Measurements from ENCODE around the gene RASSF7. TPM values are rescaled to one million over a fixed set of nuclear protein-coding genes. Genes with fewer than 3 reads are reported as not detected.

RASSF7 gene
- total RNA-seq, 2 experiments from 2014 or later = 15.1 to 18.0 TPM

DNA sequence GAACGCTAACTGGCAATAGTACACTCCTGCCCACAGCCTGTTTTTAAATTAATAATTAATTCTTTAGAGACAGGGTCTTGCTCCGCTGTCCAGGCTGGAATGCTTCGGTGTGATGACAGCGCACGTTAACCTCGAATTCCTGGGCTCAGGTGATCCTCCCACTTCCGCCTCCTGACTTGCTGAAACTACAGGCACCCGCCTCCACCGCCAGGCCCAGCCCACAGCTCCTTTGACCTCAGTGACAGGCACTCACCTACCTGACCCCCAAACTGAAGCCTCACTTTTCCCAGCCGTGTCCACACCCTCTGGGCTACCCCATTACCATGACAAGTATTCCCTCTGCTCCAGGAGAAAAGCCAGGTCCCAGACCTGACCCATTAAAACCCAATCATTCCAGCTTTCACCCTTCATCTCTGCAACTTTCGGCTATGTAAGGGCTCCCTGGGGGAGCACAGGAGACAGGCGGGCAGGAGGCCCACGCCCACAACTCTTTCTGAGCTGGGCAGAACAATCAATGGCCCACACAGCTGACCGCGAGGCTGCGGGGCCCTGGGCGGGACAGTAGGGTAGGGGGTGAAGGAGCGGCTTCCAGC is 962 bp upstream of the RASSF7 start:
- ChIA-PET POLR2A (interaction anchor here (0.9 to 1.1 kb wide), 2 partner anchors 16 to 42 kb away, joined by 4 to 5 read pairs; partner anchors contain the start of gene PHRF1), CTCF (ENCODE audit: unreplicated experiment) (no interaction called here)
- Histone ChIP-seq H4K20me1 (ENCODE audit: insufficient read depth, low read length) (no peaks in the 10 kb centered on the region), H3K36me3 (ENCODE audit: insufficient read depth, low read length) (no peaks in the 10 kb centered on the region), H2AFZ (ENCODE audit: low read length) (no peak overlapping the region; the same call in 1 of the 2 replicates), H3K79me2 (ENCODE audit: insufficient read depth, low read depth, low read length) (no peaks in the 10 kb centered on the region), H3K9me3 (ENCODE audit: low read length) (no peaks in the 10 kb centered on the region), H3K27ac (ENCODE audit: low read depth, low read length, poor library complexity, severe bottlenecking) (no peak overlapping the region), H3K9me2 (ENCODE audit: insufficient read depth, low read length) (no peaks in the 10 kb centered on the region), H3K4me3 (ENCODE audit: low read depth, low read length, poor library complexity, severe bottlenecking) (peak overlapping the region; percentile 73), H3K4me2 (ENCODE audit: low read length) (peak overlapping the region; percentile 77), H3K4me1 (ENCODE audit: insufficient read depth, low read length, poor library complexity, severe bottlenecking) (peaks cover 32% of the 10 kb centered on the region)
- TF ChIP-seq EZH2phosphoT487 (IDR thresholded peaks at IDR 0.05; ENCODE audit: borderline replicate concordance, low read depth, low read length) = no peak
- TF ChIP-seq, protein P1, sequence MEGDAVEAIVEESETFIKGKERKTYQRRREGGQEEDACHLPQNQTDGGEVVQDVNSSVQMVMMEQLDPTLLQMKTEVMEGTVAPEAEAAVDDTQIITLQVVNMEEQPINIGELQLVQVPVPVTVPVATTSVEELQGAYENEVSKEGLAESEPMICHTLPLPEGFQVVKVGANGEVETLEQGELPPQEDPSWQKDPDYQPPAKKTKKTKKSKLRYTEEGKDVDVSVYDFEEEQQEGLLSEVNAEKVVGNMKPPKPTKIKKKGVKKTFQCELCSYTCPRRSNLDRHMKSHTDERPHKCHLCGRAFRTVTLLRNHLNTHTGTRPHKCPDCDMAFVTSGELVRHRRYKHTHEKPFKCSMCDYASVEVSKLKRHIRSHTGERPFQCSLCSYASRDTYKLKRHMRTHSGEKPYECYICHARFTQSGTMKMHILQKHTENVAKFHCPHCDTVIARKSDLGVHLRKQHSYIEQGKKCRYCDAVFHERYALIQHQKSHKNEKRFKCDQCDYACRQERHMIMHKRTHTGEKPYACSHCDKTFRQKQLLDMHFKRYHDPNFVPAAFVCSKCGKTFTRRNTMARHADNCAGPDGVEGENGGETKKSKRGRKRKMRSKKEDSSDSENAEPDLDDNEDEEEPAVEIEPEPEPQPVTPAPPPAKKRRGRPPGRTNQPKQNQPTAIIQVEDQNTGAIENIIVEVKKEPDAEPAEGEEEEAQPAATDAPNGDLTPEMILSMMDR (conservative IDR thresholded peaks at IDR 0.05; ENCODE audit: low read length) = no peak
- BruUV-seq (replicated peaks) = no TSS peak
- no peak for DNase-seq (ENCODE audit: low spot score)
- intact Hi-C loops (cut with micrococcal nuclease; ENCODE audit: unreplicated experiment) = loop anchor here (5.0 kb wide), 1 partner anchor 162 kb away; no protein-coding TSS in a partner anchor

DNA sequence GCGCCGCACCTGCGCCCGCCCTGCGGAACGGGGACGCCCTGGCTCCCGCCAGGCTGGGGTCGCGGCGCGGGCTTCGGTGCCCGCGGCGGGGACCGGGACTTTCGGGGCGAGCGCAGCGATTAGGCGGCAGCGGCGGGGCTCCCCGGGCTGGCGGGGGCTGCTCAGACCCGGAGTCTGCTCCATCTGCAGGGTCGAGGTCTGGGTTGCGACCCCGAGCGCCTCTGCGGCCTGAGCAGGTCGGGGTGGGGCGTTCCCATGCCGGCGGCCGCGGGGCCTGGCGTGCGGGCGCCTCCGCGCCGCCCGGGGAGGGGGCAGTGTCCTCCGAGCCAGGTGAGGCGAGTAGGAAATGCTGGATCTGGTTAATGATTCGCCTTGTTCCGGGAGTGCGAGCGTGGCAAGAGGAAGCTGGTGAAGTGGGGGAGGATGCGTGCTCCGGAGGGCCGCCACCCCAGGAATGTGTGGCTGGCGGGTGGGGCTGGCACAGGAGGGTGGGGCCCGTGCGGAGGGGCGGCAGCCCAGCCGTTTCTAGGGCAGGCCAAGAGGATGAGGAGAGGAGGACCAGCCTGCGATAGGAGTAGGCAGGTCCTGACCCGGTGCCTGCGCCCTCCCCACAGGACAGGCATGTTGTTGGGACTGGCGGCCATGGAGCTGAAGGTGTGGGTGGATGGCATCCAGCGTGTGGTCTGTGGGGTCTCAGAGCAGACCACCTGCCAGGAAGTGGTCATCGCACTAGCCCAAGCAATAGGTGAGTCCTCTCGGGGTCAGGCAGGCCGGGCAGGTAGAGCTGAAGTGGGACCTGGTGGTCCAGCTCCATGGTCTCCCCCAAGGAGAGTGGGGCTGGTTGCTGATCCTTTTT is 606 bp downstream of the RASSF7 start:
- H3K4me1 ChIP-seq (ENCODE audit: insufficient read depth, low read length, poor library complexity, severe bottlenecking) = peaks cover 21% of the 10 kb centered on the region
- H3K36me3 ChIP-seq (ENCODE audit: insufficient read depth, low read length) = no peaks in the 10 kb centered on the region
- H3K79me2 ChIP-seq (ENCODE audit: insufficient read depth, low read depth, low read length) = no peaks in the 10 kb centered on the region
- ChIA-PET POLR2A (interaction anchor here (0.5 to 1.0 kb wide), 2 partner anchors 14 to 206 kb away, joined by 3 read pairs; no protein-coding TSS in a partner anchor), CTCF (ENCODE audit: unreplicated experiment) (interaction anchor here (0.5 kb wide), 1 partner anchor 161 kb away, joined by 4 read pairs; no protein-coding TSS in a partner anchor)
- TF ChIP-seq EZH2phosphoT487 (IDR thresholded peaks at IDR 0.05; ENCODE audit: borderline replicate concordance, low read depth, low read length) = no peak
- TF ChIP-seq, protein P1 (conservative IDR thresholded peaks at IDR 0.05; ENCODE audit: low read length) = no peak
- peak overlapping the region; percentile 97 for H3K4me2 ChIP-seq (ENCODE audit: low read length)
- H4K20me1 ChIP-seq (ENCODE audit: insufficient read depth, low read length) = no peaks in the 10 kb centered on the region
- no TSS peak for BruUV-seq (replicated peaks)
- H2AFZ ChIP-seq (ENCODE audit: low read length) = peak overlapping the region; percentile 35; the same call in 1 of the 2 replicates
- H3K9me3 ChIP-seq (ENCODE audit: low read length) = no peaks in the 10 kb centered on the region
- H3K27ac ChIP-seq (ENCODE audit: low read depth, low read length, poor library complexity, severe bottlenecking) = no peak overlapping the region
- peak overlapping the region; percentile 86 for H3K4me3 ChIP-seq (ENCODE audit: low read depth, low read length, poor library complexity, severe bottlenecking)
- intact Hi-C loops (cut with micrococcal nuclease; ENCODE audit: unreplicated experiment) = loop anchor here (1.0 kb wide), 1 partner anchor 18 kb away; no protein-coding TSS in a partner anchor
- H3K9me2 ChIP-seq (ENCODE audit: insufficient read depth, low read length) = no peaks in the 10 kb centered on the region
- no peak for DNase-seq (ENCODE audit: low spot score)

All from OCI-LY7 (cell line).